Adrenal gland (tissue), 5 donors: ENCODE measurements around the gene SRPK3.

Experiments
- CTCF ChIP-seq, 6 experiments: fragments of 450-650 bp in 4 of 6; fragments of 200-600 bp in 2 of 6; sonication (generic) in 1 of 6; IDR thresholded peaks; 1 replicate in 5 of 6; 2 replicates in 1 of 6; pipeline versions ENCODE4 v1.5.1 to v1.8.0; 2016 to 2021; ENCODE audit warnings: antibody characterized with exemption in 6 of 6, mild to moderate bottlenecking in 2 of 6, moderate library complexity in 1 of 6
- POLR2A ChIP-seq, 2 donors: fragments of 450-650 bp; IDR thresholded peaks; one replicate each; pipeline ENCODE4 v1.6.1; 2017; ENCODE audit warnings: antibody characterized with exemption in 2 of 2, mild to moderate bottlenecking in 2 of 2, moderate library complexity in 1 of 2
- donor health status: DM: no; HTN: no; CAD: no.

DNA sequence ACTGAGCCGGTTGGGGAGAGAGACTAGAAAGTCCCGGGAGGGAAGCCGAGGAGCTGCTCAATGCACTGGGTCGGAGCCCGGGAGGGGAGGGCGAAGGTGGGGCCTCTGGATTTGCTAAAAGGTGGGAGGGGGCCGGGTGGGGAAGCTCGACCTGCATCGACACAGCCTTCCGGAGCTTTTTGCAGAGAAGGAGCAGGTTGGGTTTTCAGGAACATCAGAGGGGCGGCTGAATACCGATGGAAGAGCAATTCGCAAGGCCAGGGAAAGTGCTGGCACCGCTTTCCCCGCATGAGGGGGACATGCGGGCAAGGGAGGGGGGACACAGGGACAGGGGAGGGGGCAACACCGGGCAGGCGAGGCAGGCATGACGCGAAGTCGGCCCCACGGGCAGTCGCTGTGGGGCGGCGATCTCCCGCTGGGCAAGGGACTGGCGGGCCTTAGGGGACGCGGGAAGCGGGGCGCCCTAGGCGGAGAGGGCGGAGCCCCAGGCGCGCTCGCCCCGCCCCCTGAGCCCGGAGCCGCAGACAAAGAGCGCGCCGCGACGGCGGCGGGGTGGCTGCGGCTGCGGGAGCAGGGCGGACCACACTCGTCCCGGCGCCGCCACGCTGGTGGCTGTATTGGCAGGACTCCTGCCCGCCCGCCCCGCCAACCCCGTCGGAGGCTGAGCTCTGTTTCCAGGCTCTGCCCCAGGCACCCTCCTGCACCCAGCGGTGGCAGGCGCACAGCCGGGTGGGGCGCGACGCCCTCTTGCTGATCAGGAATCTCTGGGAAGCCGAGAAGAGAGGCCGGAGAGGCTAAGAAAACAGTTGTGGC lies 37.9 kb downstream of the SRPK3 start:
- no peak for TF ChIP-seq CTCF (IDR thresholded peaks at IDR 0.05)
- no peak for TF ChIP-seq POLR2A (IDR thresholded peaks at IDR 0.05)
